ENCODE measurements around the gene GCNT4. TPM values are rescaled to one million over a fixed set of nuclear protein-coding genes. Genes with fewer than 3 reads are reported as not detected.
"Not testable (repeated sequence)": the region's sequence is repeated elsewhere in the genome, so short reads cannot be mapped to it uniquely, and the experiment has no call there.

The GCNT4 gene, protein sequence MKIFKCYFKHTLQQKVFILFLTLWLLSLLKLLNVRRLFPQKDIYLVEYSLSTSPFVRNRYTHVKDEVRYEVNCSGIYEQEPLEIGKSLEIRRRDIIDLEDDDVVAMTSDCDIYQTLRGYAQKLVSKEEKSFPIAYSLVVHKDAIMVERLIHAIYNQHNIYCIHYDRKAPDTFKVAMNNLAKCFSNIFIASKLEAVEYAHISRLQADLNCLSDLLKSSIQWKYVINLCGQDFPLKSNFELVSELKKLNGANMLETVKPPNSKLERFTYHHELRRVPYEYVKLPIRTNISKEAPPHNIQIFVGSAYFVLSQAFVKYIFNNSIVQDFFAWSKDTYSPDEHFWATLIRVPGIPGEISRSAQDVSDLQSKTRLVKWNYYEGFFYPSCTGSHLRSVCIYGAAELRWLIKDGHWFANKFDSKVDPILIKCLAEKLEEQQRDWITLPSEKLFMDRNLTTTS
- 0.06 and 0.22 TPM in 2 replicates for total RNA-seq (2014; rRNA removed; shearing (Covaris generic))
- 0.01 TPM in 1 of 2 replicates, not detected in the other for polyA plus RNA-seq (2014; cell fraction: nucleus; rRNA removed)

GRCh38 chr5:75052192-75053053 is at the start of gene GCNT4:
Gene GCNT4 (minus strand): TSS chr5:75052558. CDS start chr5:75030037, 22,521 bp downstream.
- DNase-seq (ENCODE audit: extremely low read depth, low read depth) = peak; percentile 19

- DNase-seq (ENCODE audit: extremely low read depth, low read depth) = not testable (repeated sequence)
Measured at GRCh38 chr5:75095956-75096355, 43.6 kb upstream of the GCNT4 start.

GRCh38 chr5:75091597-75091996 is 39.2 kb upstream of the GCNT4 start:
- DNase-seq (ENCODE audit: extremely low read depth, low read depth) = no peak

GRCh38 chr5:75089662-75090061 is 37.3 kb upstream of the GCNT4 start:
- DNase-seq (ENCODE audit: extremely low read depth, low read depth) = no peak

- DNase-seq (ENCODE audit: extremely low read depth, low read depth) = no peak
Measured at GRCh38 chr5:75089137-75089536, 36.8 kb upstream of the GCNT4 start.

DNA sequence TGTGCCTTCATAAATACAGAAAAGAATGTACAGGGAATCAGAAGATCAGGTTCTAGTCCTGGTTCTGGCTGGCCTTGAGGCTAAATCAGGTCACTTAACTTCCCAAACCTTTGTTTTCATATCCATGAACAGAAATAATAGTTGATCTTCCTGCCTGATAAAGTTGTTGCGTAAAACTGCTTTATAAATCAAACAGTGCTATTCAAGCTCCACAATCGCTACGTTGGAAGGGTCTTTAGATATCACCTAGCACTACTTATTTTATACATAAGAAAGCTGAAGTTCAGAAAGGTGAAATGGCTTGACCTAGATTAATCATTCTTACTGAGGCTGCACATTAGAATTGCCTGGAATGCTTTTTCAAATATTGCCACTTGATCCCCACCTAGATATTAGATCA is 36.3 kb upstream of the GCNT4 start:
- DNase-seq (ENCODE audit: extremely low read depth, low read depth) = no peak

GRCh38 chr5:75081510-75081909 is 29.2 kb upstream of the GCNT4 start:
- DNase-seq (ENCODE audit: extremely low read depth, low read depth) = no peak

DNA sequence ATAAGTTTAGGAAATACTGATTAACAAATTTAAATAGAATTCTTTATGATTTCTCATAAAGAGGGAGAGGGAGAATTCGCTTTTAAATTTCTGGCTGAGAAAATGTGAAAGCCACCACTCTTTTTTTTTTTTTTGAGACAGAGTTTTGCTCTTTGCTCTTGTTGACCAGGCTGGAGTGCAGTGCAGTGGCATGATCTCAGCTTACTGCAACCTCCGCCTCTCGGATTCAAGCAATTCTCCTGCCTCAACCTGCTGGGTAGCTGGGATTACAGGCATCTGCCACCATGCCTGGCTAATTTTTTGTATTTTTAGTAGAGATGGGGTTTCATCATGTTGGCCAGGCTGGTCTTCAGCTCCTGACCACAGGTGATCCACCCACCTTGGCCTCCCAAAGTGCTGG is 27.0 kb upstream of the GCNT4 start:
- not testable (repeated sequence) for DNase-seq (ENCODE audit: extremely low read depth, low read depth)

GRCh38 chr5:75078027-75078426 is 25.7 kb upstream of the GCNT4 start:
- DNase-seq (ENCODE audit: extremely low read depth, low read depth) = no peak

DNA sequence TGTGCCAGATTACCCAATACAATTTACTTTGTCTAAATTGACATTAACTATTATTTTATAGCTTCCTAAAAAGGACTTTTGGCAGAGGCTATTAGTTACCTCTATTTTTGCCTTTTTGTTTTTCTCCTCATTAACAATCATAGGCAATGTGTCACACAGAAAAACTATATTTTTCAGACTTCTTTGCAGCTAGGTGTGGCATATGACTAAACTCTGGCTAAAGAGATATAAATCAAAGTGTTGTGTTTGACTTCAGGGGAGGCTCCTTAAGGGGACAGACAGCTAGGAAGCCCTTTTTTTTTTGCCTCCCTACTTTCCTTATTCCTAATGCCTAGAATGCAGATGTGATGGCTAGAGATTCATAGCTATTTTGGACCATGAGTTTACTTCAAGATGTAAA is 19.7 kb upstream of the GCNT4 start:
- no peak for DNase-seq (ENCODE audit: extremely low read depth, low read depth)

- DNase-seq (ENCODE audit: extremely low read depth, low read depth) = no peak
Measured at GRCh38 chr5:75071100-75071499, 18.7 kb upstream of the GCNT4 start.

- no peak for DNase-seq (ENCODE audit: extremely low read depth, low read depth)
Measured at GRCh38 chr5:75067434-75067833, 15.1 kb upstream of the GCNT4 start.

DNA sequence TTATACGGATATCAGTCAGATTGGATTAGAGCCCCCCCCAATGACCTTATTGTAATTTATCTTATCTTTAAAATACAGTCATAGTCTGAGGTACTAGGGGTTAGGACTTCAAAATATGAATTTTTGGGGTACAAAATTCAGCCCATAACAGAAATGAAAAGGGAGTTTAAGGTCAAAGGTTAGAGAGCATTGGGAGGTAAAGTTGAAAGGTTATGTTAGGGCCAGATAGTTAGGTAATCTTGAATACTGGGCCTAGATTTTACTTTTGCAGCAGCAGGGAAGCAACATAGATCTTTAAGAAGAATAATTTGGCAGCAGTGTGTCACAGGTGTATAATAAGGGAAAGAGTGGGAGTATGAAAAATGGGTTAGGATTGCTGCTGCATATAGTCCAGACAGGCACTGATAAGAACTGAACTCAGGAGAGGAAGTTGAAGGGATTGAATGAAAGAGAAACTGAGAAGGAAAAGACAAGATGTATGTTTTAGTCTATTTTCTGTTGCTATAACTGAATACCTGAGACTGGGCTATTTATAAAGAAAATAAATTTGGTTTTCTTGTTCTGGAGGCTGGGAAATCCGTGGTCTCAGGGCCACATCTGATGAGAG is 10.7 kb upstream of the GCNT4 start:
- no peak for DNase-seq (ENCODE audit: extremely low read depth, low read depth)

- no peak for DNase-seq (ENCODE audit: extremely low read depth, low read depth)
Measured at GRCh38 chr5:75059912-75060545, 7.7 kb upstream of the GCNT4 start.

- DNase-seq (ENCODE audit: extremely low read depth, low read depth) = no peak
Measured at GRCh38 chr5:75058986-75059535, 6.7 kb upstream of the GCNT4 start.

- DNase-seq (ENCODE audit: extremely low read depth, low read depth) = no peak
Measured at GRCh38 chr5:75057561-75057960, 5.2 kb upstream of the GCNT4 start.

DNA sequence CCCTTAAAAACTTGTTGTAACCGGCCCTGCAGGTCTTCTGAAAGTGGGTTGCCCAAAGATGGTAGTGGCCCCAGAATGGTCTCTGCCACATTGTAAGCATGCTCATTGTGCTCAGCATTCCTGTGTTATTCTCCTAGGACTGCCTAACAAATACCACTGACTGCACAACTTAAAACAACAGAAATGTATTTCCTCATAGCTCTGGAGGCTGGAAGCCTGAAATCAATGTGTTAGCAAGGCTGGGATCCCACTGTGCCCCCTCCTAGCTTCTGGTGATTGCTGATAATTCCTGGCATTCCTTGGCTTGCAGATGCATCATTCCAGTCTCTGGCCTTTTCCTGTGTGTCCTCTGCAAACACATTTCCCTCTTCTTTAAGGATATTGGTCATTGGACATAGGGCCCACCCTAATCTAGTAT is 3.4 kb upstream of the GCNT4 start:
- DNase-seq (ENCODE audit: extremely low read depth, low read depth) = no peak

- no peak for DNase-seq (ENCODE audit: extremely low read depth, low read depth)
Measured at GRCh38 chr5:75054134-75054930, 2.0 kb upstream of the GCNT4 start.

Data from NCI-H460 (cell line).